ENCODE measurements around the gene DNAJB5.

The DNAJB5 gene

DNA sequence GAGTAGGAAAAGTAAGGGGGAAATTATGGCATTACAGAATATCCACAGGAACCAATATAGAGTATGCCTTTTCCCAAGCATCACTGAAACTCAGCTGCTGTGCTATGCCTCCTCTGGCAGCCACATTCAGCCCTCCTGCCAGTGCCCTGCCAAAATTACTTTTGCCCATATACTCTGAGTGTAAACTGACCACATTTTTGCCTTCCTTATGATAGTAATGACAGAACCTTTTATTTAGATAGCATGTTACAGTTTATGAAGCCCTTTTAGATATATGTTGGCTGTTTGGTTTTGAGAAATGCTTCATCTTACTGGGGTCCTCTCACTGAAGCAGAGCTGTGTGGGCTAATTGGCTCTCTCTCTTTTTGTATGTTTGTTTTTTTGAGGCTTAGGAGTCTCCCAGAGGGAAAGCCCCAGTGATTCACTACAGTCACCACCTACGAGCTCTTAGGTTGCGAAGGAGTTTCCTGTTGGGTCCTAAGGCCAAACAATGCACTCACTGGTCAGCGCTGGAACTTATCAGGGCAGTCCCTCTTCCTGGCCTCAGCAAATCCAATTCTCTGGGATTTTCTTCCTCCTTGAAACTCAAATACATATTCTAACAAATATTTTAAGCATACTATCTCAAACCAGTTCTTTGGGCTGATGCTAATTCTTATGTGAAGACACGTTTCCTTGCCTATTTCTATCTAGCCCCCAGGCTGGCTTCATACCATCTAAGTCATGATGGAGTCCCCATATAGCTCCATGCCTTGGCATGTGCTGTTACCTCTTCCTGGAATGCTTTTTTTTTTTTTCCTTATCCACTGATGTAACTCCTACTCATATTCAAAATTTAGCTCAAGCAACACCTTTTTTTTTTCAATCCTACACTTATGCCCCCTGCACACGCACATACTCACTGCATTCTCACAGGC lies 27.7 kb upstream of the DNAJB5 start:
- Histone ChIP-seq H3K9me2 (replicated peaks; ENCODE audit: low read depth, low read length) (no peaks in the 10 kb centered on the region), H3K79me2 (ENCODE audit: insufficient read depth, low read length) (no peaks in the 10 kb centered on the region), H3K4me2 (ENCODE audit: low read depth, low read length, poor library complexity, severe bottlenecking) (no peak overlapping the region), H3K4me3 (ENCODE audit: low read length, poor library complexity, severe bottlenecking) (no peak overlapping the region), H3K27me3 (ENCODE audit: insufficient read depth, low read length, poor library complexity, severe bottlenecking) (peaks cover 22% of the 10 kb centered on the region), H3F3A (ENCODE audit: low read depth) (no peaks in the 10 kb centered on the region), H3K9ac (ENCODE audit: low read depth, low read length, poor library complexity, severe bottlenecking) (no peak overlapping the region), H4K20me1 (ENCODE audit: insufficient read depth, low read length, poor library complexity, severe bottlenecking) (no peaks in the 10 kb centered on the region), H2AFZ (ENCODE audit: low read length) (no peak overlapping the region), H3K4me1 (ENCODE audit: insufficient read depth, low read length, poor library complexity, severe bottlenecking) (no peaks in the 10 kb centered on the region), H3K36me3 (ENCODE audit: insufficient read depth, low read length) (no peaks in the 10 kb centered on the region), H3K9me3 (ENCODE audit: insufficient read depth, low read depth, low read length) (no peaks in the 10 kb centered on the region)
- TF ChIP-seq EZH2phosphoT487 (IDR thresholded peaks at IDR 0.05; ENCODE audit: borderline replicate concordance) (no peak), CTCF (conservative IDR thresholded peaks at IDR 0.05; ENCODE audit: low read length) (no peak)

- no peaks in the 10 kb centered on the region for H3K9me3 ChIP-seq (ENCODE audit: insufficient read depth, low read depth, low read length)
- no peak overlapping the region for H3K4me3 ChIP-seq (ENCODE audit: low read length, poor library complexity, severe bottlenecking)
- H3K27me3 ChIP-seq (ENCODE audit: insufficient read depth, low read length, poor library complexity, severe bottlenecking), result peaks cover 14% of the 10 kb centered on the region
- no peaks in the 10 kb centered on the region for H3K36me3 ChIP-seq (ENCODE audit: insufficient read depth, low read length)
- TF ChIP-seq EZH2phosphoT487 (IDR thresholded peaks at IDR 0.05; ENCODE audit: borderline replicate concordance), result no peak
- no peaks in the 10 kb centered on the region for H3K4me1 ChIP-seq (ENCODE audit: insufficient read depth, low read length, poor library complexity, severe bottlenecking)
- H4K20me1 ChIP-seq (ENCODE audit: insufficient read depth, low read length, poor library complexity, severe bottlenecking), result no peaks in the 10 kb centered on the region
- H3K79me2 ChIP-seq (ENCODE audit: insufficient read depth, low read length), result no peaks in the 10 kb centered on the region
- H3K9me2 ChIP-seq (replicated peaks; ENCODE audit: low read depth, low read length), result no peaks in the 10 kb centered on the region
- H3K9ac ChIP-seq (ENCODE audit: low read depth, low read length, poor library complexity, severe bottlenecking), result no peak overlapping the region
- no peaks in the 10 kb centered on the region for H3F3A ChIP-seq (ENCODE audit: low read depth)
- H3K4me2 ChIP-seq (ENCODE audit: low read depth, low read length, poor library complexity, severe bottlenecking), result no peak overlapping the region
- no peak overlapping the region for H2AFZ ChIP-seq (ENCODE audit: low read length)
Measured at GRCh38 chr9:34962546-34962945, 27.0 kb upstream of the DNAJB5 start.

- no peak overlapping the region for H3K9ac ChIP-seq (ENCODE audit: low read depth, low read length, poor library complexity, severe bottlenecking)
- TF ChIP-seq CTCF (conservative IDR thresholded peaks at IDR 0.05; ENCODE audit: low read length) (no peak), EZH2phosphoT487 (IDR thresholded peaks at IDR 0.05; ENCODE audit: borderline replicate concordance) (no peak)
- no peak overlapping the region for H3K4me2 ChIP-seq (ENCODE audit: low read depth, low read length, poor library complexity, severe bottlenecking)
- no peaks in the 10 kb centered on the region for H4K20me1 ChIP-seq (ENCODE audit: insufficient read depth, low read length, poor library complexity, severe bottlenecking)
- H3K79me2 ChIP-seq (ENCODE audit: insufficient read depth, low read length), result no peaks in the 10 kb centered on the region
- no peaks in the 10 kb centered on the region for H3K9me3 ChIP-seq (ENCODE audit: insufficient read depth, low read depth, low read length)
- no peaks in the 10 kb centered on the region for H3F3A ChIP-seq (ENCODE audit: low read depth)
- peaks cover 8% of the 10 kb centered on the region for H3K27me3 ChIP-seq (ENCODE audit: insufficient read depth, low read length, poor library complexity, severe bottlenecking)
- H3K4me1 ChIP-seq (ENCODE audit: insufficient read depth, low read length, poor library complexity, severe bottlenecking), result no peaks in the 10 kb centered on the region
- H3K9me2 ChIP-seq (replicated peaks; ENCODE audit: low read depth, low read length), result no peaks in the 10 kb centered on the region
- H3K36me3 ChIP-seq (ENCODE audit: insufficient read depth, low read length), result no peaks in the 10 kb centered on the region
- no peak overlapping the region for H3K4me3 ChIP-seq (ENCODE audit: low read length, poor library complexity, severe bottlenecking)
- H2AFZ ChIP-seq (ENCODE audit: low read length), result no peak overlapping the region
Measured at GRCh38 chr9:34963552-34963951, 26.0 kb upstream of the DNAJB5 start.
